ENCODE data around the gene CDH23. TPM values are rescaled to one million over a fixed set of nuclear protein-coding genes. Genes with fewer than 3 reads are reported as not detected.

The CDH23 gene
- polyA plus RNA-seq, 1 donor (not counting 4 experiments of a cell fraction or from before 2014, with no cell fraction given), result 0.01 TPM

DNA sequence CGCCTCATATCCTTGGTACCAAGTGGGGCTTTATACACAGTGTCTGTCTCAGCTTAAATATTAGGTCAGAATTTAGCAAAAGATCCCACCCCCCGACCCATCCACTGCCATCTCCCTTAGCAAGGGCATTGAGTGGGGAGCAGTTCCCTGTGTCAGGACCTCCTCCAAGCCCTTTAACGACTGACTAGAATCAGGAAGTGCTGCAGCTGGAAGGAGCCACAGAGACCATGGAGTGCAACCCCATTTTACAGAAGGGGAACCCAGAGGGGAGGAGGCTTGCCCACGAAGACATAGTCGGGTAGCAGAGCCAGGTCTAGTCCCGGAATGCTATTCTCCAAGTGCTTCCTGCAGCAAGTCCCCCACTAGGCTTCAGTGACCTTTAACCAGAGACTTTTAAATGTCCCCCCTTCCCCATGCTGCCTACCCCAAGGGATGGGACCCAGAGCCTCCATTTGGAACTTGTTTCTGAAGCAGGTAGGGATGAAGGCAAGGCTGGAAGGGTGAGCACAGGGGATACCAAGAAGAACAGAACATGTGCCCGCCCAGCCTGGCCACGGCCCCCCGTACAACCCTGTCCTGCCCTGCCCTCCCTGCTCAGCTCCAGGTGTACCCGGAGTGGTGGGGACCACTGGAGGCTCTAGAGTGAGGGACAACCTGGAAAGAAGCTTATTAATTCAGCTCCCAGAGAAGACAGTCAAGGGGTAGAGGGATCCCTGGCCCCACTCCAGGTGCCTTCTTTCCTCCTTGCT, 281.5 kb downstream of the CDH23 start:
- dilution Hi-C loops (cut with MboI; ENCODE audit: extremely low pct_ligation_motif_present, low sequenced_read_pairs), result no loop called here
- TF ChIP-seq, protein P1, sequence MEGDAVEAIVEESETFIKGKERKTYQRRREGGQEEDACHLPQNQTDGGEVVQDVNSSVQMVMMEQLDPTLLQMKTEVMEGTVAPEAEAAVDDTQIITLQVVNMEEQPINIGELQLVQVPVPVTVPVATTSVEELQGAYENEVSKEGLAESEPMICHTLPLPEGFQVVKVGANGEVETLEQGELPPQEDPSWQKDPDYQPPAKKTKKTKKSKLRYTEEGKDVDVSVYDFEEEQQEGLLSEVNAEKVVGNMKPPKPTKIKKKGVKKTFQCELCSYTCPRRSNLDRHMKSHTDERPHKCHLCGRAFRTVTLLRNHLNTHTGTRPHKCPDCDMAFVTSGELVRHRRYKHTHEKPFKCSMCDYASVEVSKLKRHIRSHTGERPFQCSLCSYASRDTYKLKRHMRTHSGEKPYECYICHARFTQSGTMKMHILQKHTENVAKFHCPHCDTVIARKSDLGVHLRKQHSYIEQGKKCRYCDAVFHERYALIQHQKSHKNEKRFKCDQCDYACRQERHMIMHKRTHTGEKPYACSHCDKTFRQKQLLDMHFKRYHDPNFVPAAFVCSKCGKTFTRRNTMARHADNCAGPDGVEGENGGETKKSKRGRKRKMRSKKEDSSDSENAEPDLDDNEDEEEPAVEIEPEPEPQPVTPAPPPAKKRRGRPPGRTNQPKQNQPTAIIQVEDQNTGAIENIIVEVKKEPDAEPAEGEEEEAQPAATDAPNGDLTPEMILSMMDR (optimal IDR thresholded peaks at IDR 0.05 in 1 of 3, IDR thresholded peaks at IDR 0.05 in 1 of 3, conservative IDR thresholded peaks at IDR 0.05 in 1 of 3; ENCODE audit: extremely low read depth in 1 of 3, insufficient read depth in 2 of 3, low read length in 3 of 3), result no peak
- TF ChIP-seq EZH2 (IDR thresholded peaks at IDR 0.05; ENCODE audit: low read length), result no peak

DNA sequence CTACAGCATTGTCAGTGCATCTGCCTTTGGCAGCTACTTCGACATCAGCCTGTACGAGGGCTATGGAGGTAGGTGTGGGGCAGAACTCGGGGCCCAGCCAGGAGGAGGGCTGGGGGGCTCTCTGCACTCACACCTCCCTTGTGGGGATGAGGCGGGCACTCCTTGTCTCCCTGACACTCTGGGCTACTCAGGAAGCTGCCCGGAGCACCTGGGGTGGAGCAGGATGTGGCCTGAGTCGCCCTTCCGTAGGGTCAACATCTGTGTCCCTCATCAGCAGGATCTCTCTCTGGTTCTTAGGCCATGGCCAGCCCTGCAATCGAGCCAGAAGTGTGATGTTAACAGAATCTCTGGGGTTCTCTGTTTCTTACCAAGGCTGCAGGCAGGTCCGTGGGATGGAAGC, 282.7 kb downstream of the CDH23 start:
- no peaks in the 10 kb centered on the region for H3K4me1 ChIP-seq (ENCODE audit: control insufficient read depth, extremely low read depth, insufficient read depth, low read length)
- FAIRE-seq (no peak), DNase-seq (ENCODE audit: low read depth, low spot score) (no peak)
- no peak overlapping the region for H3K9ac ChIP-seq (ENCODE audit: control insufficient read depth, extremely low read depth, insufficient read depth, low read length)
- no peaks in the 10 kb centered on the region for H3K79me2 ChIP-seq (ENCODE audit: control insufficient read depth, insufficient read depth, low read length)
- H3K4me2 ChIP-seq (ENCODE audit: control insufficient read depth, extremely low read depth, insufficient read depth, low read depth, low read length), result no peak overlapping the region
- dilution Hi-C loops (cut with MboI; ENCODE audit: extremely low pct_ligation_motif_present, low sequenced_read_pairs), result no loop called here
- H3K9me1 ChIP-seq (ENCODE audit: control insufficient read depth, extremely low read depth, insufficient read depth, low read length), result no peaks in the 10 kb centered on the region
- no peak overlapping the region for H2AFZ ChIP-seq (ENCODE audit: control insufficient read depth, low read length)
- peaks cover 25% of the 10 kb centered on the region for H3K27me3 ChIP-seq (ENCODE audit: control insufficient read depth, extremely low read depth, insufficient read depth, low read length)
- TF ChIP-seq EZH2 (IDR thresholded peaks at IDR 0.05; ENCODE audit: low read length), result no peak
- TF ChIP-seq, protein P1 (optimal IDR thresholded peaks at IDR 0.05 in 1 of 3, IDR thresholded peaks at IDR 0.05 in 1 of 3, conservative IDR thresholded peaks at IDR 0.05 in 1 of 3; ENCODE audit: extremely low read depth in 1 of 3, insufficient read depth in 2 of 3, low read length in 3 of 3), result no peak
- no peak overlapping the region for H3K4me3 ChIP-seq (ENCODE audit: control insufficient read depth in 2 of 3, extremely low read depth in 1 of 3, insufficient read depth in 2 of 3, low read depth in 1 of 3, low read length in 3 of 3)
- no peaks in the 10 kb centered on the region for H4K20me1 ChIP-seq (ENCODE audit: control insufficient read depth, extremely low read depth, insufficient read depth, low read length)
- H3K9me3 ChIP-seq (ENCODE audit: control insufficient read depth, low read depth, low read length), result no peaks in the 10 kb centered on the region
- H3K36me3 ChIP-seq (ENCODE audit: control insufficient read depth in 2 of 2, extremely low read depth in 1 of 2, insufficient read depth in 2 of 2, low read length in 2 of 2), result no peaks in the 10 kb centered on the region
- H3K27ac ChIP-seq (ENCODE audit: control insufficient read depth, insufficient read depth, low read length), result no peak overlapping the region

More for the DNA sequence above, 281.5 kb downstream of the CDH23 start:
- no peak for FAIRE-seq
- Histone ChIP-seq H3K9me3 (ENCODE audit: control insufficient read depth, low read depth, low read length) (no peaks in the 10 kb centered on the region), H3K36me3 (ENCODE audit: control insufficient read depth in 2 of 2, extremely low read depth in 1 of 2, insufficient read depth in 2 of 2, low read length in 2 of 2) (no peaks in the 10 kb centered on the region), H3K9me1 (ENCODE audit: control insufficient read depth, extremely low read depth, insufficient read depth, low read length) (no peaks in the 10 kb centered on the region), H3K4me3 (ENCODE audit: control insufficient read depth in 2 of 3, extremely low read depth in 1 of 3, insufficient read depth in 2 of 3, low read depth in 1 of 3, low read length in 3 of 3) (no peak overlapping the region), H2AFZ (ENCODE audit: control insufficient read depth, low read length) (no peak overlapping the region), H3K79me2 (ENCODE audit: control insufficient read depth, insufficient read depth, low read length) (no peaks in the 10 kb centered on the region), H3K4me1 (ENCODE audit: control insufficient read depth, extremely low read depth, insufficient read depth, low read length) (no peaks in the 10 kb centered on the region), H3K27me3 (ENCODE audit: control insufficient read depth, extremely low read depth, insufficient read depth, low read length) (peaks cover 20% of the 10 kb centered on the region), H4K20me1 (ENCODE audit: control insufficient read depth, extremely low read depth, insufficient read depth, low read length) (no peaks in the 10 kb centered on the region), H3K4me2 (ENCODE audit: control insufficient read depth, extremely low read depth, insufficient read depth, low read depth, low read length) (no peak overlapping the region), H3K27ac (ENCODE audit: control insufficient read depth, insufficient read depth, low read length) (no peak overlapping the region), H3K9ac (ENCODE audit: control insufficient read depth, extremely low read depth, insufficient read depth, low read length) (no peak overlapping the region)
- no peak for DNase-seq (ENCODE audit: low read depth, low spot score)
